Stimulated activated CD4-positive, alpha-beta T cell treated with anti-CD3 and anti-CD28 coated beads, Interleukin-12 subunit alpha, Interleukin-12 subunit beta, amount 100 ng/mL, for 4 hours (primary cell): ENCODE data around the gene CHL1.

ENCODE experiments used
- DNase-seq: peaks from one replicate; pipeline ENCODE4 v3.0.0-alpha.2; 2020

The CHL1 gene, protein sequence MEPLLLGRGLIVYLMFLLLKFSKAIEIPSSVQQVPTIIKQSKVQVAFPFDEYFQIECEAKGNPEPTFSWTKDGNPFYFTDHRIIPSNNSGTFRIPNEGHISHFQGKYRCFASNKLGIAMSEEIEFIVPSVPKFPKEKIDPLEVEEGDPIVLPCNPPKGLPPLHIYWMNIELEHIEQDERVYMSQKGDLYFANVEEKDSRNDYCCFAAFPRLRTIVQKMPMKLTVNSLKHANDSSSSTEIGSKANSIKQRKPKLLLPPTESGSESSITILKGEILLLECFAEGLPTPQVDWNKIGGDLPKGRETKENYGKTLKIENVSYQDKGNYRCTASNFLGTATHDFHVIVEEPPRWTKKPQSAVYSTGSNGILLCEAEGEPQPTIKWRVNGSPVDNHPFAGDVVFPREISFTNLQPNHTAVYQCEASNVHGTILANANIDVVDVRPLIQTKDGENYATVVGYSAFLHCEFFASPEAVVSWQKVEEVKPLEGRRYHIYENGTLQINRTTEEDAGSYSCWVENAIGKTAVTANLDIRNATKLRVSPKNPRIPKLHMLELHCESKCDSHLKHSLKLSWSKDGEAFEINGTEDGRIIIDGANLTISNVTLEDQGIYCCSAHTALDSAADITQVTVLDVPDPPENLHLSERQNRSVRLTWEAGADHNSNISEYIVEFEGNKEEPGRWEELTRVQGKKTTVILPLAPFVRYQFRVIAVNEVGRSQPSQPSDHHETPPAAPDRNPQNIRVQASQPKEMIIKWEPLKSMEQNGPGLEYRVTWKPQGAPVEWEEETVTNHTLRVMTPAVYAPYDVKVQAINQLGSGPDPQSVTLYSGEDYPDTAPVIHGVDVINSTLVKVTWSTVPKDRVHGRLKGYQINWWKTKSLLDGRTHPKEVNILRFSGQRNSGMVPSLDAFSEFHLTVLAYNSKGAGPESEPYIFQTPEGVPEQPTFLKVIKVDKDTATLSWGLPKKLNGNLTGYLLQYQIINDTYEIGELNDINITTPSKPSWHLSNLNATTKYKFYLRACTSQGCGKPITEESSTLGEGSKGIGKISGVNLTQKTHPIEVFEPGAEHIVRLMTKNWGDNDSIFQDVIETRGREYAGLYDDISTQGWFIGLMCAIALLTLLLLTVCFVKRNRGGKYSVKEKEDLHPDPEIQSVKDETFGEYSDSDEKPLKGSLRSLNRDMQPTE (N-terminal part only)

DNA sequence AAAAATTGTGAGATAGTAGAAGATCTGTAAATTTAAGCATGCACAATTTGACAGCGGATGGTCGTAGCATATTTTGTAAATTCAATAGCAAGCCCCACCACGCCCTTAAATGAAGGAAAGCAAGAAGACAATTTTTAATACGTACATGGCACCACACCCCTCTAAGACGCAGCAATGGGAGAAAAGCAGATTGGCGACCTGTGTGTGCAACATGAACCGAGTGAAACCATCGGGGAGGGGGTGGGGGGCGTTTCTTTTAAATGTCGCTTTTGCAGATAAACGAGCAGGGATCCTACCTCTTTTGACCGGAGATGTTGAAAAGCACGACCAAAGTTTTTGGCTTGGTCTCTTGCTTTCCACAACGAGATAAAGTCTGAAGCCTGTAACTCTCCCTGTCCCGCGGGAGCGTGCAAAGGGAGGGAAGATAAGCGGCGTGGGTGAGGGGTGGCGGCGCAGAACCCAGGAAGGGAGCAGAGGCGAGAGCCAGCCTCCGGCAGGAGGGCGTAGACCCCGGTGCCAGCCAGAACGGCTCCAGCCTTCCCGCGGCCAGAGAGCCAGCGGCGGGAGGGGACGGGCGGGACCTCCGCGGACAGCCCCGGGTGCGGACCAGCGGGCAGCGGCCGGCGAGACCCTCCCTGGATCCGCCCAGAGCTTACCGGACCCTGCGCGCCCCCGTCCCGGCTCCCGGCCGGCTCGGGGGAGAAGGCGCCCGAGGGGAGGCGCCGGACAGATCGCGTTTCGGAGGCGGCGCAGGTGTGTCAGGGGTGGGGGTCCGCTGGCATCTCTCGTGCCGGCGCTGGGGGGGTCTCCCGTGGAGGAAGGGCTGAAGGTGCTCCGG is at the start of gene CHL1:
TSS of gene CHL1 (plus strand) at position 453 of the 838 bp plus-strand sequence. CDS start 123,014 bp downstream, outside the sequence.
- DNase-seq: no peak

DNA sequence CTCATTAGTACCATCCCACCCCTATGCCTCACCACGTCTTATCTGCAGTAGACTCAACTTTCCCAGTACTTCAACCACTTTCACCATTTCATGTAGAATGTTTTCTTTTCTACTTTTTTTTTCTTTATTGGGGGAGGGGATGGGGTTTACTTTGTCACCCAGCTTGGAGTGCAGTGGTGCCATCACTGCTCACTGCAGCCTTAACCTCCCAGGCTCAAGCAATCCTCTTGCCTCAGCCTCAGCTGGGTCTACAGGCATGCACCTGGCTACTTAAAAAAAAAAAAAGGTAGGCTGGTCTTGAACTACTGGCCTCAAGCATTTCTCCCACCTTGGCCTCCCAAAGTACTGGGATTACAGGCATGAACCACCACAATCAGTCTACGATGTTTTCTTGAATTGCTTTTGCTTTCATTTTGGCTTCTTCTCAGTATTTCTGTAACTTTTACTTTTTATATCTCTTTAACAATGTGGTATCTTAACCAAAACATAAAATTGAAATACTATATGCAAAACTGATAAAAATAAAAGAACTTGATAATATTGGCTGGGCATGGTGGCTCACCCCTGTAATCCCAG is 44.9 kb upstream of the CHL1 start:
- no peak for DNase-seq

DNA sequence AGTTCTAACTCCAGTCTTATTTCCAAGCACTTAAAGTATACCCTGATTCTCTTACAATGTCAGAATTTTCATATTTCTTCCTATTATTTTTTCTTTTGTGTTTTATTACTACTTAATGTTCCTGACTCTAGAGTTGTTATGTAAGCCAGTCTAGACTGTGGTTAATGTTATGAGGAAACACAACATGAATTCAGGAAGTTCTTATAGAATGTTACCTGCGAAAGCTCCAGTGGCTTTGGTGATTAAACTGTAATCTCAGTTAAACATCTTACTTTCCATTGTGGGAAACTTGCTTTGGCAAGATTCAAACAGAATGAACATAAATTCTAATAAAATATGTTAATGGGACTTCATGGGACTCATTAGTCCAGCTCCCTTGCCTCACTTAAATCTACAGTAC is 36.6 kb upstream of the CHL1 start:
- no peak for DNase-seq

DNA sequence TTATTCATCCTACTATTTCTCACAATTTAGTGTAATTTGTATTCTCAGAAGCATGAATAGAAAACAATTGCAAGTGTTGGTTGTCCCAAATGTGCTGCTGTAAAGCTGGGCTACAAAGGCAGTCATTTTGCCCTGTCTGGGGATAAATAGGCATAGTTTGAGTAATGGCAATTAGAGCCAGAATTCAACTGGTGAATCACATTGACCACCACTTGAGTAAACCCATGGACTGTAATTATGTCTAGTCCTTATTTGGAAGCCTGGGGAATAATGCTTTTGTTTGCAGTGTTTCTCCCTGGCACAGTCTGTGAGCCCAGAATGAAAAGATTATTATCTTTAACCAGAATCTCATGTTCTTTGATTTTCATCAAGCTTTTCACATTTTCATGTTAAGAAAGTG is 30.5 kb upstream of the CHL1 start:
- no peak for DNase-seq

DNA sequence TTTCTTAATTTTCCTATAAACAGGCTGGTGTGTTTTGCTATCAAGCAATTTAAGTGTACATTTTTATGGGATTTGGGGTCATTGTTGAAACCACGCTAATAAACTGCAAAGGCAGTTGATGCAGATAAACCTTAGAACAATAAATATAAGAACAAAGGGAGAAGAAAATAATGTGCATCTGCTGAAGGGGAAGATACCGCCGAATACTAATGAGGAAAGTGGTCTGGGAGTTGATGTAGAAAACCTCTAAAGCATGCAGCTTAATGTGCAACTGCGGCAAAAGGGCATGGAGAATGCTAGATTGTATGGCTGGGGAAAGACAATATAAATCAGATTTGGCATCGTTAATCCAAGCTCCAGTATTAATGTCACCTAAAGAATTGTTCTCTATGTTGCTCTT is 29.8 kb upstream of the CHL1 start:
- DNase-seq: no peak

DNA sequence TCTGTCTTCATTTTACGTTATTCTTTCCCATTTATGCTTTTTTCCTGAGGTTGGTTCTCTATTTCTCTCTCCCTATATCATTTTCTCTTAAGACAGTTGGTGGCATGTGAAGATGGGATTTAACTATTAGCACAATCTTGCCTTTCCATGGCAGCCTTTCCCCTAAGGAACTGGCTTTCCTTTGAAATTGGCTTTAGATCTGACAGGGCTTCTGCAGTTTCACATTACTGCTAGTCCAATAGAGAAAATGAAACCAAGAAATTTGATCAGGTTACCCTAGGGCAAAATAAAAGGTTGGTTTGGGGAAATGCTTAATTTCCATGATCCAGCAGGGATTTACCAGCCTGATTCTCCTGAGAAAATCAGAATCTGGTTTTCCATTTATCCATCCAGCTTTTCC is 22.7 kb upstream of the CHL1 start:
- no peak for DNase-seq

DNA sequence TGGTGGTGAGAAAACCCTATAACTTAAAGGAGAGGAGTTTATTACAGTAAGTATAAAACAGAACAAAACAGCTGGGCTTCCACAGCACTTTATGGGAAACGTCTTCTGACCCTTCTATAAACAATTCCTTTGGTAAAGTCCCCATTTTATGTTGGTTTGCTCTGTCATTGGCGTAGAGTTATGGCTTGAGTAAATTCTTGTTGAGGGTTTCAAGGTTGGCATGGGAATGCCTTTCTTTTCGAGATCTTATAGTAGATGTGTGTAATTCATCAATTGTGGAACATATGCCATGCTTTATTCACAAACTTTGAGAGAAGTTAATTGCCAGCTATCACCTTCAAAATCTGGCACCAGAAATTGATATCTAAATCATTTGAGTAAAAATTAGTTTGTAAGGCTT is 11.6 kb upstream of the CHL1 start:
- no peak for DNase-seq

DNA sequence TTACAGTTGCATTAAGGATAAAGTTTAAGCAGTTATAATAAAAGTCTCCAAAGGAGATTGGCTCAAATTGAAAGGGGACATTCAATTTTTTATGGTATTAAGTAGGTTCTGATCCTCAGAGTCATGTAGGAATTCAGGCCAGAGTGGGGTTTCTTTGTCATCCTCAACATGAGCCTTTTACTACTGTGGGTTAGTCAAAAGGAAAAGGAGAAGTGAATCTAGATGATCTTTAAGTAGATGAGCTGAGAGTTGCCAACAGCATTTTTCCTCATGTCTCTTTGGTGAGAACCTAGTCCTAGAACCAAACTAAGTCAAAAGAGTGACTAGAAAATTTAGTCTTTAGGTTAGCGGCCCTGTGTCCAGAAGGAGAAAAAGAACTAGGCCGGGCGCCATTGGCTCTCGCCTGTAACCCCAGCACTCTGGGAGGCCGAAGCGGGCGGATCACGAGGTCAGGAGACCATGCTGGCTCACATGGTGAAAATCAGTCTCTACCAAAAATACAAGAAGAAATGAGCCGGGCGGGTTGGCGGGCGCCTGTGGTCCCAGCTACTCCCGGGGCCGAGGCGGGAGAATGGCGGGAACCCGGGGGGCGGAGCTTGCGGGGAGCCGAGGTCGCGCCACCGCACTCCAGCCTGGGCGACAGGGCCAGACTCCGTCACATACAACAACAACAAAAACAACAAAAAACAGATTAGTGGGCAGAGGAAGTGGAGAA is 4.2 kb upstream of the CHL1 start:
- DNase-seq: no peak

DNA sequence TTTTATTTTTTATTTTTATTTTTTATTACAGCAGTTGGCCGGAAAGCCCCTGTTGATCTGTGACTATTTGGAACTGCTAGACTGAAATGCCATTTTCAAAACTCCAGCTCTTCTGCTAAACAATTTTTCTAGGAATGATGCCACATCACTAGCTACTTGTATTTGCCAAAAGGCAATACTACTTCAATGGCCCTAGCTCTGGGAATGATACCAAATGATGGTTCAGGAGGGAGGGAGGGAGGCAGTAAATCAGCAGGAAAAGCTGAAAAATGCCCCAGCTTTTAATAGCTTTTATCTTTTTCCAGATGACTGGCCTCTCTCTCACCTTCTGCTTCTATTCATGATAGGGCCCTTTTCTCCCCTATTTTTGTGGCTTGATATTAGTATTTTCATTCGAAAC is 2.6 kb upstream of the CHL1 start:
- DNase-seq: no peak

DNA sequence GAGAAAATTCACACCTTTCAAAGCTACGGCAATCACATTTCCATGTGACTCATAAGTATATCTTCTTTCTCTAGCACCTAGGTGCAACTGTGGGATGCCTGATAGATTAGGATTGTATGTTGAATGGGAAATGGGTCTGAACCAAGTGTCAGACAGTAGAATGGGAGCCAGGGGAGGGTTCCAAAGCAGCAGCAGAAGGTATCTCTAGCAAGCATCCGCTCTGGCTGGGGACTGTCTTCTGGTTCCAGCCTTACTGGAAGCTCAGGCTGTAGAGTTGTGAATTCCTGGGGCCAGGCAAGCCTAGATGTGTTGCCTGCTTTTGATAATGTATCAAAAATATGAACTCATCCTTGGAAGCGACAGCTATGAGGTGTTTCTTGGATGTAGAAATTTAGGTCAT is 2.1 kb upstream of the CHL1 start:
- no peak for DNase-seq

DNA sequence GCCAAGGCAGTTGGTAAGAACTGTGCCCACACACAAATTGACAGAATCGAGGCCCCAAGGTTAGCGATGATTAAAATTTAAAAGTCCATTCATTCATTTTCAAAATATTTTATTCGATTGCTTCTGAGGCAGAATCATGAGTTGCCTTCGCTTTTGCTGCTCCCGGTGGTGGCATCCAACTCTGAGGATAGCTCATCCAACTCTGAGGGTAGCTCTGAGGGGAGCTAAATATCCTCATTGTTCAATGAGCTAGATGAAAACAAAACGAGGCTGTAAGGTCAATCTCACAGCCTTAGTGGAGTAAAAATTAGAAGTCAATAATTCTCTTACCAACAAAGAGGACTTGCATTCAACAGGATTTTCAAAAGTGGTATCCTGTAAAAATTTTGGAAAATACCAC is 897 bp upstream of the CHL1 start:
- DNase-seq: no peak

DNA sequence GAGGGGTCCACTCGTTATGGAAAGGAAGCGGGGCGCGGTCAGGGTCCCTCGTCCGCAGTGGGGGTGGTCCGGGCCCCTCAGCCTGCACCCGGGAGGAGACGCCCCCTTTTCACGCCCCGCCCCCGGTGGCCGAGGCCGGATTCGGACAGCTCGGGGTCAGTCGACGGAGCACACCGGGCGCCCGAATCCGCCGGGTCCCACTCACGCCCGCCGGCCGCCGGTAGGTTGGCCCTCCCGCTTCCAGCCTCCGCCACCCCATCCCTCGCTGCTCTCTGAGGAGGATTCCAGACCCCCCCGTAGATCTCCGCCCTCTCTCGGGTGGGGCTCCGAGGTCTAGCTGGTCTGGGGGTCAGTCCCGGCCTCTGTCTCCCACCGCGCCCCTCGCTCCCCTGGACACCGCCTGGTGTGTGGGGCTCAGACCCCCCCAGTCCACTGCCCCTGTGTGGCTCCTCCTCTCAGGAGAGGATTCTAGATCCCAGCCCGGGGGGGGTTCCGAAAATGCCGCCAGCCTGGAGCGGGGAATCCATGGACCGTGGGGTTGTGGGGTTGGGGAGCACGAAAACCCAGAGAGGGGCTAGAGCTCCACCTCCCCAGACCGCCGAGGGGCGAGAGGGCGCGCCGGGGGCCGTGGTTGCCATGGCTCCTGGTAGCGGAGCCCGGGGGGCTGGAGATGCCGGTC is 725 bp downstream of the CHL1 start:
- DNase-seq: no peak

DNA sequence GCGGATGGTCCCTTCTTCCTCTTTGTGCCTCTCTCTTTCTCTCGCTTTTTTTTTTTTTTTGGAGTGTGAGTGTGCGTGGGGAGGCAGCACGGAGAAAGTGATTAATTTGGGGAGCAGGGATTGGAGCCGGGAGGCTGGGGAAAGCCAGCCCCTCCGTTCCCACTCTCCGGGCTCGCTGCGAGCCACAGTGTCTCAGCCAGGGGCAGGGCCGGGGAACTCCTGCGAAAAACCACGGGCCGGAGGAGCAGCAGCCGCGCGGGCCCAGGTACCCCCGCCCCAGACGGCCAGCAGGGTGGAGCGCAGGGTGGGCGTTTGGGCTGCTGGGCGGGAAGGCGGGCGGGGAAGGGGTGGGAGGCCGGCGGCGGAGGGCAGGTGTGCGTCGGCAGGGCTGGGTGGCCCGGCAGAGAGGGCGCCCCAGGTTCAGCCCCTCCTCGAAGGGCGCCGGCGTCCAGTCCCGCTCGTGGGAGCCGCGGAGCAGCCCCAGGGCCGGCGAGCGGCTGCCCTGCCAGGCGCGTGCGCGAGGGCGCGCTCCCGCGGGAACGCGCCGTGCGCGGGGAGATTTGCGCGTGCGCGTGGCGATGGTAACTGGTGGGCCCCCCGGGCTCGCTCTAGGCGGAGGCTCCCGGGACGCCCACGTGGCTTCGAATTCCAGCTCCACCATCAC is 1.4 kb downstream of the CHL1 start:
- DNase-seq: no peak

DNA sequence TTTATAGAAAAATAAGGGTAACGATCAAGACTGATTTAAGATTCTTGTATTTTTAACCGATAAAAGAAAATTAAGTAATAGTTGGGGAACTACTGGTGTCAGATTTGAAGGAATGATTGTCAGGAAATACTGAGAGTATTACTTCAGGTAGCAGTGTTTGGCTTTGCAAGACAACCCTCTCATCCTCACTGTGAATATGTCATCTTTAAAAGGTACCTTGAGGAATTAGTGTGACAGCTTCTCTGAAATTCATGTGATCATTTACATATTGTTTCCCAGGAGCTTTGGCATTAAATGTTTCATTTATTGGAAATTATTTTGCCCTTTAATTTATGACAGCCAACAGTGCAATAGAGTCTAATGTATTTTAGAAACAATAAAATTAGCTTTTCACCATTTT is 3.3 kb downstream of the CHL1 start:
- no peak for DNase-seq

DNA sequence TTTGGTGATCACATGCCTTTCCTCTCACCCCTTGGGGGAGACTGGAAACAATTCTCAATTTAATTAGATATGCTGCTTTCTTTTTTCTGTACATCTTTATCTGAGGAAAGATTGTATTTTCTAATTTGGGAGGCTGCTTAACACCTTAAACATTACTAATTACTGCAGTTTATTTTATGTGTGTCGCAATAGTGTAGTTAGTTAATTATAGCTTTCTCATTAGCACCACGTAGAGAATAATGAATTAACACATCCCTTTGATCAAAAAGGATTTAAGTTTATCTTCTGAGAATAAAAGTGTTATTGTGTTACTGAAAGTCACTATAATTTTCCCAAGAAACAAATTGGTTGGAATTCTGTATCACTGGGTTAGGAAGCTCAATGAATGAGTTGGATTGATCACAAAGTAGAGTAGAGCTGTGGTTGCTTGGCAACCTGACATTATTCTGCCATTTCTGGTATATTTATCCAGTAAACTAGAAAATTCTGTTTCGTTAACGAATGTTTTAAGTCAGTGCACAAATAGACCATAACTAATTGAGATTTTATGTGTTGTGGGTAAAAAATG is 4.3 kb downstream of the CHL1 start:
- no peak for DNase-seq

DNA sequence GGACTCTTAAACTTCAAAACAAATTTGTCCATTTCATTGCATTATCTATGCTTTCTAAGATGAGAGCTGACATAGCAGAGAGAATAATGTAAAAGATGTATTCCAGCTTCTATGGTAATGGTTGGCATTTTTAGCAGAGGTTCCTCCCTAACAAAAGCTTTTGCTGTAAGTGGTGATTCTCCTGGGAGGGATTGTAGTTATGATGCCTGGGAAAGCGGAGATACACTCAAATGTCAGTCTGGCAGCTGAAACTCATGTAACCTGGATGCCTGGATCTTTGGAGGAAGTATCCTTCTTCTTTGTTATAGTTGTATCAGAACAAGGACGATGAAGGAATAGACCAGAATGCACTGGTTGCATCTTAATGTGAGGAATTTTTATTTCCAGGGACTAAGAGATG is 7.5 kb downstream of the CHL1 start:
- no peak for DNase-seq

DNA sequence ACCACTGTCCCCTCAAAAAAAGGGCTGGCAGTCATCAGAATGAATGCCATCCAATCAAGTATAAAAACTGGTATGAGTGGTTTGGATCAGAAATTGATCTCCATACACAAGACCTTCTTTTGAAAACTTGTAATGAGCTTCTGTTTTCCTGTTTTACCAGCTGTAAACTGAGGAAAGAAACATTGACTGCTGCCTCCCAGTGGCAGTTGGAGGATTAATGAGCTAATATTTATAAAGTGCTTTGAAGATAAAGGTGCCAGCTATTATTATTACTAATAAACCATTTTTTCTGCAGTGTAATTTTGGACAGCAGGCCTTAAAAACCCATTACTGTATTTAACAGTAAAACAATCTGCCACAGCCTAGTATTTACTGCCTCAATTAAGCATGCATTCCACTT is 11.4 kb downstream of the CHL1 start:
- no peak for DNase-seq

DNA sequence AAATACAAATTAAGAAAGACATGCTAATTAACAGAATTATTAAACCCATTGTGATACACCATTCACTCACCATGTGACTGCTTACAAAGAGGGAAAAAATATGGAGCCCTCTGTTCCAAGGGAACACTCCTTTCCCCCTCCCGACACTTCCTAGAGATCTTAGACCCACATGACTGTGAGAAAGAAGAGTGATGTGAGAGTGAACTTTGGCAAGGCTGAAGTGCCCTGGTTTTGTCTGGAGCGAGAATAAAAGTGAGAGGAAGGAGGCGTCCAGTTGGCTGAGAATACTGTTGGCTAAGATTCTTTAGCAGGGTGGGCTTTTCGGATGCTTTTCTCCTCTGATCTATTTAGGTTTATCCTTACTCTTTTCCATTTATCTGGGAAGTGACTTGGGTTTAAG is 14.1 kb downstream of the CHL1 start:
- no peak for DNase-seq

DNA sequence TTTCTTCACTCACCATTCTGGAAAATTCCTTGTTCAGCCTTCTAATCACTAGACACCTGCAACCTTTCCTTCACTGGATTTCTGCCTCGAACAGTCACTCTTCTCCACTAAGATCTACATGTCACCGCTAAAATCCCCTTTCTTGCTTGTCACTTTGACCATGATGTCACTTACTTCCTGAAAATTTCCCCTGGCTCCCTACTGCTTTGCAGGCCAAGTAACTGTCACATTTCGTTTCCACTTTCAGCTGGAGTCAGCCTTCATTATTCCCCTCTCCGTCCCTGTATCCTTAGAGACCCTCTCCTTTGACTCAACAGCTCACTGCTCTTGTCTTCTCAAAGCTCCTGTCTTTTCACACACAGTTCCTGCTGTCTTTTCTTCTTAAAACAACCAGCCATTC is 15.9 kb downstream of the CHL1 start:
- DNase-seq: no peak
